Left lung (tissue), 10 donors: Measurements from ENCODE around the gene GALNT17. TPM values are rescaled to one million over a fixed set of nuclear protein-coding genes. Genes with fewer than 3 reads are reported as not detected.

ENCODE experiments used
- ATAC-seq: fragments of 200-7000 bp; cut with Tn5 transposase; one replicate; pipeline ENCODE4 v1.9.1; 2020; ENCODE audit warnings: moderate library complexity
- DNase-seq, 4 donors: peaks; one replicate each; pipeline ENCODE4 v3.0.0-alpha.2; 2013 to 2020
- H3K27ac ChIP-seq, 2 donors: fragments of 200-600 bp; sonication (generic) in 1 of 2; one replicate each; pipeline versions ENCODE4 v1.5.0 to v1.8.0; 2020 to 2021
- H3K27me3 ChIP-seq, 2 donors: fragments of 200-600 bp; sonication (generic) in 1 of 2; one replicate each; pipeline versions ENCODE4 v1.5.0 to v1.8.0; 2020 to 2021
- H3K36me3 ChIP-seq, 2 donors: fragments of 200-600 bp; sonication (generic) in 1 of 2; one replicate each; pipeline versions ENCODE4 v1.5.0 to v1.8.0; 2020 to 2021
- H3K4me1 ChIP-seq, 2 donors: fragments of 200-600 bp; one replicate each; pipeline ENCODE4 v1.8.0; 2021
- H3K4me3 ChIP-seq, 2 donors: fragments of 200-600 bp; sonication (generic) in 1 of 2; one replicate each; pipeline versions ENCODE4 v1.5.0 to v1.8.0; 2020 to 2021; ENCODE audit warnings: mild to moderate bottlenecking in 1 of 2
- H3K9me3 ChIP-seq, 2 donors: fragments of 200-600 bp; sonication (generic) in 1 of 2; one replicate each; pipeline versions ENCODE4 v1.5.0 to v1.8.0; 2020 to 2021
- intact Hi-C, 2 donors: fragments of 100-400 bp; cut with DNase I; formaldehyde crosslinking; loops; one replicate each; pipeline versions ENCODE4 v1.11.2 to v1.14.2; 2022
- polyA plus RNA-seq, 6 donors: library from polyadenylated mRNA; unstranded; fragments of 120-200 nt; gene quantifications; one replicate each; pipeline ENCODE4 v1.2.1, GENCODE V29; 2013; ENCODE audit not compliant: insufficient read length in 6 of 6
- total RNA-seq, 2 donors: library from RNA; stranded (reverse); fragmentation: NEBNext Ultra II Directional; extraction: Animal tissue kit (Norgen Biotek cat#: 25700); gene quantifications; one replicate each; pipeline ENCODE4 v1.2.1, GENCODE V29; 2021
- TF ChIP-seq, protein P1 (sequence below), 2 donors: fragments of 200-600 bp; sonication (generic) in 1 of 2; IDR thresholded peaks; one replicate each; pipeline versions ENCODE4 v1.5.0 to v1.8.0; 2021; ENCODE audit warnings: antibody characterized with exemption in 2 of 2
- donor health status: DM: no; HTN: yes; CAD: no.
- donor health status: DM: no; HTN: no; CAD: no.

Gene GALNT17
- total and polyA plus RNA-seq, 8 donors = 2.4 to 19.1 (median 9.7) TPM

DNA sequence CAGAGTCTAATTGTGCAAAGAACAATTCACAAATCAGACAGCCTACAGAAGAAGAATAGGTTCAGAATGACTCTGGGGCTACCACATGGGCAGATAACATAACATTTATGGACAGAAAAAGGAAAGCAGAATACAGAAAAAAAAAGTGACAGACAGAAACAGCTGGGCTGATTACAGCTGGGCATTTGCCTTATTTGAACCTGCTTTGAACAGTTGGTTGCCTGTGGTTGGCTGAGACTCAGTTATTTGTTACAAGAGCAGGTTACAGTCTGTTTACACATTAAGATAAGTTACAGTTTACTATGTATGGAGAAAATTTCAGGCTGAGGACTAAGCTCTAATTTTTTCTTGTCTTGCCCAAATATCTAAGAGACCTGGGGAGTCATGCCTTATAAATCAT lies 327.2 kb downstream of the GALNT17 start:
- no peaks in the 10 kb centered on the region for H3K9me3 ChIP-seq
- intact Hi-C loops = loop anchor here in 1 of 2 donors (10.0 kb wide), 1 partner anchor 266 kb away; no protein-coding TSS in a partner anchor
- ATAC-seq (no peak), DNase-seq (no peak)
- H3K4me3 ChIP-seq = no peak overlapping the region
- H3K27me3 ChIP-seq = no peaks in the 10 kb centered on the region
- H3K36me3 ChIP-seq = no peaks in the 10 kb centered on the region
- no peak overlapping the region for H3K27ac ChIP-seq
- no peaks in the 10 kb centered on the region for H3K4me1 ChIP-seq
- TF ChIP-seq, protein P1, sequence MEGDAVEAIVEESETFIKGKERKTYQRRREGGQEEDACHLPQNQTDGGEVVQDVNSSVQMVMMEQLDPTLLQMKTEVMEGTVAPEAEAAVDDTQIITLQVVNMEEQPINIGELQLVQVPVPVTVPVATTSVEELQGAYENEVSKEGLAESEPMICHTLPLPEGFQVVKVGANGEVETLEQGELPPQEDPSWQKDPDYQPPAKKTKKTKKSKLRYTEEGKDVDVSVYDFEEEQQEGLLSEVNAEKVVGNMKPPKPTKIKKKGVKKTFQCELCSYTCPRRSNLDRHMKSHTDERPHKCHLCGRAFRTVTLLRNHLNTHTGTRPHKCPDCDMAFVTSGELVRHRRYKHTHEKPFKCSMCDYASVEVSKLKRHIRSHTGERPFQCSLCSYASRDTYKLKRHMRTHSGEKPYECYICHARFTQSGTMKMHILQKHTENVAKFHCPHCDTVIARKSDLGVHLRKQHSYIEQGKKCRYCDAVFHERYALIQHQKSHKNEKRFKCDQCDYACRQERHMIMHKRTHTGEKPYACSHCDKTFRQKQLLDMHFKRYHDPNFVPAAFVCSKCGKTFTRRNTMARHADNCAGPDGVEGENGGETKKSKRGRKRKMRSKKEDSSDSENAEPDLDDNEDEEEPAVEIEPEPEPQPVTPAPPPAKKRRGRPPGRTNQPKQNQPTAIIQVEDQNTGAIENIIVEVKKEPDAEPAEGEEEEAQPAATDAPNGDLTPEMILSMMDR (IDR thresholded peaks at IDR 0.05) = no peak

- Histone ChIP-seq H3K4me1 (no peaks in the 10 kb centered on the region), H3K36me3 (no peaks in the 10 kb centered on the region), H3K9me3 (no peaks in the 10 kb centered on the region), H3K27ac (no peak overlapping the region), H3K4me3 (no peak overlapping the region), H3K27me3 (no peaks in the 10 kb centered on the region)
- DNase-seq = no peak
- intact Hi-C loops = no loop called here
- no peak for ATAC-seq
- TF ChIP-seq, protein P1 (IDR thresholded peaks at IDR 0.05) = no peak
These were observed 329.6 kb downstream of the GALNT17 start for GRCh38 chr7:71461572-71461971.

GRCh38 chr7:71465741-71466189 lies 333.8 kb downstream of the GALNT17 start:
- H3K27me3 ChIP-seq = no peaks in the 10 kb centered on the region
- no peak for DNase-seq
- H3K36me3 ChIP-seq = no peaks in the 10 kb centered on the region
- H3K9me3 ChIP-seq = no peaks in the 10 kb centered on the region
- TF ChIP-seq, protein P1 (IDR thresholded peaks at IDR 0.05) = no peak
- ATAC-seq = no peak
- intact Hi-C loops = no loop called here
- H3K4me3 ChIP-seq = no peak overlapping the region
- H3K27ac ChIP-seq = no peak overlapping the region
- no peaks in the 10 kb centered on the region for H3K4me1 ChIP-seq

- no peak overlapping the region for H3K27ac ChIP-seq
- ATAC-seq = no peak
- no peaks in the 10 kb centered on the region for H3K4me1 ChIP-seq
- no peaks in the 10 kb centered on the region for H3K36me3 ChIP-seq
- no peaks in the 10 kb centered on the region for H3K27me3 ChIP-seq
- no peaks in the 10 kb centered on the region for H3K9me3 ChIP-seq
- TF ChIP-seq, protein P1 (IDR thresholded peaks at IDR 0.05) = no peak
- intact Hi-C loops = no loop called here
- no peak overlapping the region for H3K4me3 ChIP-seq
- no peak for DNase-seq
These were observed 334.7 kb downstream of the GALNT17 start for GRCh38 chr7:71466448-71467145.

DNA sequence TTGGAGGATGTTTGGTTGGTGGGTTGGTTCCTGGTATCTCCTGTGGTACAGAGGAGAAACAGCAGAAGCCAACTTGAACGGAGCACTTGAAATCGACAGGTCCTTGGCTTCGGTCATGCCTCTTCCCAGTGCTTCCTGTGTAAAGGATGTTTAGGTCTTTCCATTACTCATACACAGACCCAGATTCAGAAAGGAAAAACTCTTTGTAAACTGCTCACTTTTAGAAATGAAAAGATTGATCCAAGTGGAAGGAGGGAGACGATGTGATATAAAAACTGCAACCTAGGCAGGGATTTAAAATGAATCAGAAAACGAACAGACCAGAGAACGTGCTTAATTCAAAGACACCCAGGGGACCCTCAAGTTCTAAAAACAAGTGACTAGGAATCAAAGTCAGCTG lies 338.4 kb downstream of the GALNT17 start:
- no peak overlapping the region for H3K27ac ChIP-seq
- DNase-seq = no peak

More for the DNA sequence above, 338.4 kb downstream of the GALNT17 start:
- Histone ChIP-seq H3K4me1 (no peaks in the 10 kb centered on the region), H3K9me3 (peaks cover 0 to 8% of the 10 kb centered on the region in 2 donors), H3K27me3 (no peaks in the 10 kb centered on the region), H3K36me3 (no peaks in the 10 kb centered on the region), H3K4me3 (no peak overlapping the region)
- intact Hi-C loops = no loop called here
- TF ChIP-seq, protein P1 (IDR thresholded peaks at IDR 0.05) = no peak
- ATAC-seq = no peak
